Fibroblast of lung (primary cell): ENCODE results near the gene DPP10. TPM values are rescaled to one million over a fixed set of nuclear protein-coding genes. Genes with fewer than 3 reads are reported as not detected.

Experiments used
- DNase-seq, 2 donors: peaks; one replicate each; pipeline versions ENCODE4 v3.0.0 to v3.0.0-alpha.2; 2010; ENCODE audit warnings: low read depth in 2 of 2
- H2AFZ ChIP-seq: 2 replicates; pipeline ENCODE4 v1.5.1; 2012; ENCODE audit warnings: low read length, control low read depth, inconsistent platforms
- H3K27ac ChIP-seq: 2 replicates; pipeline ENCODE4 v1.5.1; 2011; ENCODE audit warnings: low read length, control low read depth; ENCODE audit not compliant: insufficient read depth
- H3K27me3 ChIP-seq: 2 replicates; pipeline ENCODE4 v1.5.1; 2011; ENCODE audit warnings: mild to moderate bottlenecking, low read length; ENCODE audit not compliant: control insufficient read depth, insufficient read depth
- H3K36me3 ChIP-seq: 2 replicates; pipeline ENCODE4 v1.5.1; 2011; ENCODE audit warnings: low read length; ENCODE audit not compliant: control insufficient read depth, insufficient read depth
- H3K4me1 ChIP-seq: 2 replicates; pipeline ENCODE4 v1.5.1; 2011; ENCODE audit warnings: low read length; ENCODE audit not compliant: control insufficient read depth, insufficient read depth; ENCODE audit errors: extremely low read depth
- H3K4me2 ChIP-seq: 2 replicates; pipeline ENCODE4 v1.5.1; 2011; ENCODE audit warnings: low read length, control low read depth; ENCODE audit not compliant: insufficient read depth; ENCODE audit errors: extremely low read depth
- H3K4me3 ChIP-seq, 4 experiments: fragments of 200-600 bp in 1 of 4; sonication (generic) in 1 of 4; replicated peaks in 1 of 4; 2 replicates each; pipeline ENCODE4 v1.5.1; 2011 to 2016; ENCODE audit warnings: low read length in 4 of 4, low read depth in 3 of 4, mild to moderate bottlenecking in 3 of 4, control low read depth in 2 of 4, inconsistent platforms in 1 of 4, mixed read lengths in 1 of 4; ENCODE audit not compliant: insufficient read depth in 1 of 4; ENCODE audit errors: control extremely low read depth in 1 of 4
- H3K79me2 ChIP-seq: 2 replicates; pipeline ENCODE4 v1.5.1; 2012; ENCODE audit warnings: mild to moderate bottlenecking, low read length, inconsistent platforms; ENCODE audit not compliant: control insufficient read depth, insufficient read depth
- H3K9ac ChIP-seq: 2 replicates; pipeline ENCODE4 v1.5.1; 2011; ENCODE audit warnings: mild to moderate bottlenecking, low read length, control low read depth; ENCODE audit not compliant: insufficient read depth
- H3K9me3 ChIP-seq: 2 replicates; pipeline ENCODE4 v1.5.1; 2012; ENCODE audit warnings: low read depth, low read length; ENCODE audit not compliant: control insufficient read depth, insufficient read depth
- H4K20me1 ChIP-seq: 2 replicates; pipeline ENCODE4 v1.5.1; 2011; ENCODE audit warnings: low read length; ENCODE audit not compliant: control insufficient read depth, insufficient read depth; ENCODE audit errors: extremely low read depth
- CTCF ChIP-seq, 2 donors: IDR thresholded peaks in 1 of 2; conservative IDR thresholded peaks in 1 of 2; 1 replicate in 1 of 2; 2 replicates in 1 of 2; pipeline ENCODE4 v1.5.1; 2011 to 2012; ENCODE audit warnings: low read length in 2 of 2, control low read depth in 1 of 2, inconsistent platforms in 1 of 2, low read depth in 1 of 2, mild to moderate bottlenecking in 1 of 2
- EZH2 ChIP-seq: IDR thresholded peaks from 2 replicates; pipeline ENCODE4 v1.5.1; 2012; ENCODE audit warnings: low read length, control low read depth, mild to moderate bottlenecking; ENCODE audit errors: missing control alignments
- polyA plus RNA-seq, 2 donors: library from polyadenylated mRNA; depleted of rRNA in 1 of 2; stranded (reverse) in 1 of 2; unstranded in 1 of 2; fragments of >200 nt; gene quantifications; 2 replicates each; pipeline ENCODE4 v1.2.1, GENCODE V29; 2011 to 2012; ENCODE audit warnings: missing spikeins in 1 of 2
- total RNA-seq: library from RNA; depleted of rRNA; stranded (reverse); fragments of >200 nt; gene quantifications from 2 replicates; pipeline ENCODE4 v1.2.1, GENCODE V29; 2014

Gene DPP10
- total and polyA plus RNA-seq, 2 donors (not counting 1 experiment from before 2014, with no cell fraction given) = not detected

- Histone ChIP-seq H3K27ac (no peak overlapping the region), H3K4me2 (no peak overlapping the region), H3K9ac (no peak overlapping the region), H2AFZ (no peak overlapping the region), H3K79me2 (no peaks in the 10 kb centered on the region), H3K9me3 (no peaks in the 10 kb centered on the region), H3K4me3 (no peak overlapping the region), H3K27me3 (no peaks in the 10 kb centered on the region), H4K20me1 (no peaks in the 10 kb centered on the region), H3K4me1 (no peaks in the 10 kb centered on the region), H3K36me3 (no peaks in the 10 kb centered on the region)
- no peak for TF ChIP-seq EZH2
- no peak for DNase-seq
These were observed 932.5 kb downstream of the DPP10 start for GRCh38 chr2:115374981-115375380.

- no peak overlapping the region for H2AFZ ChIP-seq
- H3K4me2 ChIP-seq = no peak overlapping the region
- no peaks in the 10 kb centered on the region for H3K79me2 ChIP-seq
- TF ChIP-seq EZH2 = no peak
- TF ChIP-seq CTCF (conservative IDR thresholded peaks at IDR 0.05 in 1 of 2, IDR thresholded peaks at IDR 0.05 in 1 of 2; ENCODE audit: low read depth in 1 of 2, low read length in 2 of 2) = no peak
- H3K9me3 ChIP-seq = no peaks in the 10 kb centered on the region
- H3K27me3 ChIP-seq = no peaks in the 10 kb centered on the region
- H3K9ac ChIP-seq = no peak overlapping the region
- no peaks in the 10 kb centered on the region for H3K4me1 ChIP-seq
- no peak for DNase-seq
- no peaks in the 10 kb centered on the region for H4K20me1 ChIP-seq
- H3K36me3 ChIP-seq = no peaks in the 10 kb centered on the region
- H3K4me3 ChIP-seq = no peak overlapping the region
- H3K27ac ChIP-seq = no peak overlapping the region
These were observed 942.0 kb downstream of the DPP10 start for GRCh38 chr2:115384399-115384798.

GRCh38 chr2:115386465-115386864 lies 944.0 kb downstream of the DPP10 start:
- H3K4me1 ChIP-seq = no peaks in the 10 kb centered on the region
- H3K79me2 ChIP-seq = no peaks in the 10 kb centered on the region
- no peak overlapping the region for H3K27ac ChIP-seq
- no peak for DNase-seq
- no peaks in the 10 kb centered on the region for H3K36me3 ChIP-seq
- no peaks in the 10 kb centered on the region for H3K9me3 ChIP-seq
- no peak overlapping the region for H3K9ac ChIP-seq
- no peak overlapping the region for H3K4me2 ChIP-seq
- no peaks in the 10 kb centered on the region for H4K20me1 ChIP-seq
- no peak overlapping the region for H3K4me3 ChIP-seq
- TF ChIP-seq EZH2 (no peak), CTCF (conservative IDR thresholded peaks at IDR 0.05 in 1 of 2, IDR thresholded peaks at IDR 0.05 in 1 of 2; ENCODE audit: low read depth in 1 of 2, low read length in 2 of 2) (no peak)
- no peaks in the 10 kb centered on the region for H3K27me3 ChIP-seq
- no peak overlapping the region for H2AFZ ChIP-seq
